Uterus (tissue), 2 donors: ENCODE results near the gene MCU.
"Not testable (repeated sequence)": the region's sequence is repeated elsewhere in the genome, so short reads cannot be mapped to it uniquely, and the experiment has no call there.

Experiments
- CTCF ChIP-seq, 4 experiments: fragments of 200-600 bp in 2 of 4; fragments of 450-650 bp in 2 of 4; sonication (generic) in 2 of 4; IDR thresholded peaks; one replicate each; pipeline ENCODE4 v1.5.1; 2016 to 2019; ENCODE audit warnings: antibody characterized with exemption in 4 of 4, mild to moderate bottlenecking in 2 of 4, moderate library complexity in 1 of 4
- POLR2A ChIP-seq, 2 donors: fragments of 450-650 bp; IDR thresholded peaks; one replicate each; pipeline ENCODE4 v1.6.1; 2016; ENCODE audit warnings: antibody characterized with exemption in 2 of 2, mild to moderate bottlenecking in 1 of 2, moderate library complexity in 1 of 2

GRCh38 chr10:72686430-72686829 lies 5.5 kb upstream of the MCU start:
- not testable (repeated sequence) for TF ChIP-seq POLR2A, CTCF (IDR thresholded peaks at IDR 0.05)
